NCI-H128 (cell line): Measurements from ENCODE around the gene RPA3.

ENCODE experiments used
- DNase-seq: peaks from one replicate; lab custom pipeline; 2025; ENCODE audit not compliant: unreplicated experiment; lab: John Stamatoyannopoulos, UW

Gene RPA3

DNA sequence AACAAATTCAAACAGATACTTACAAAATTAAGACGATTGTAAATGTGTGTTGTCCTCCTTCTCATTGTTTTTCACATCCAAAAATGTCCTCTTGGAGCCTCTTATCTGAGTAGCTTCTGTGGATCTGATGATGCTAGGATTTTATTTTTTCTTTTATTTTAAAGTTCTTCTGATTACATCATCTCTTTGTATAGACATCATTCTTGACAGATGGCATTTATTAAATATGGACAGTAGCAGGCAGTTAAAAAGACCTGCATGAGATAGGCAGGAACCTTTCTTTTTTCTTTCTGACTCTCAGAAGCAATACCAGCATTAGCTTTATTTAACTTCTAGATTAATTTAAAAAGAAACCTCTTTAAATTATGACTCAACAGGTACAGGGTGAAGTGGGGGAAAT, at the start of gene RPA3:
TSS of gene RPA3 (minus strand) at position 116 of the 400 bp plus-strand sequence. CDS start 78,189 bp downstream, outside the sequence.
- DNase-seq, result no peak

DNA sequence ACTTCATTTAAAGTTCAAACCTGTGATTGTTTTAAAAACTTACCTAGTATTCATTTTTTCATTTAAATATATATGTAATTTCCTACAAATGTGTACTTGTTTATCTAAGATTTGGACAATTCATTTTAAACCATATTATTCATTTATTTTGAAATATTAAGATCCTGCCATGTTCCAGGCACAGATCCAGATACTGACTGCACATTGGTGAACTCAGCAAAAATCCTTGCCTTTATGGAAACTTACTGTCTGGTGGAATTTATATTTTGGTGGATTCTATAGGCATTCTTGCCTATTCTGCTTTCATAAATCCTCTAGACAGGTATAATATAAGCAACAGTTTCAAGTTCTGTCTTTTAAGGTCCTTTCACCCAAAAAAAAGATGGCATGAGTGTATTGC, 48.3 kb upstream of the RPA3 start:
- no peak for DNase-seq

DNA sequence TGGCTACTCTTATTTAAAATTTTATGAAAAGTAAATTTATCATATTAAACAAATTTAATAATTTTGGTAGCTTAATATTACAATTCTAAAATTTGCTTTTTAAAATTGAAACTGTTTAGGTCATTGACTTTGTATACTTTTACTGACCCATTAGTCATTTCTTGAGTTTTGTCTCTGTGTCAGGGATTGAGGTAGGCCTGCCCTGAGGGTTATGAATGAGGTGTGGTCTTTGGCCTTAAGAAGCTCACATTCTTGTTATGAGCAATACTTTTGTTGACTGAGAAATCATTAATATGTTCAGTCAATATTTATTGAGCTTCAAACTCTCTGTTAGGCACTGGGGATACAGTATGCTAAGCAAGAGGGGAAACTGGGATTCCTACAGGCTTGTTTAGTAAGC, 47.0 kb upstream of the RPA3 start:
- DNase-seq, result no peak

DNA sequence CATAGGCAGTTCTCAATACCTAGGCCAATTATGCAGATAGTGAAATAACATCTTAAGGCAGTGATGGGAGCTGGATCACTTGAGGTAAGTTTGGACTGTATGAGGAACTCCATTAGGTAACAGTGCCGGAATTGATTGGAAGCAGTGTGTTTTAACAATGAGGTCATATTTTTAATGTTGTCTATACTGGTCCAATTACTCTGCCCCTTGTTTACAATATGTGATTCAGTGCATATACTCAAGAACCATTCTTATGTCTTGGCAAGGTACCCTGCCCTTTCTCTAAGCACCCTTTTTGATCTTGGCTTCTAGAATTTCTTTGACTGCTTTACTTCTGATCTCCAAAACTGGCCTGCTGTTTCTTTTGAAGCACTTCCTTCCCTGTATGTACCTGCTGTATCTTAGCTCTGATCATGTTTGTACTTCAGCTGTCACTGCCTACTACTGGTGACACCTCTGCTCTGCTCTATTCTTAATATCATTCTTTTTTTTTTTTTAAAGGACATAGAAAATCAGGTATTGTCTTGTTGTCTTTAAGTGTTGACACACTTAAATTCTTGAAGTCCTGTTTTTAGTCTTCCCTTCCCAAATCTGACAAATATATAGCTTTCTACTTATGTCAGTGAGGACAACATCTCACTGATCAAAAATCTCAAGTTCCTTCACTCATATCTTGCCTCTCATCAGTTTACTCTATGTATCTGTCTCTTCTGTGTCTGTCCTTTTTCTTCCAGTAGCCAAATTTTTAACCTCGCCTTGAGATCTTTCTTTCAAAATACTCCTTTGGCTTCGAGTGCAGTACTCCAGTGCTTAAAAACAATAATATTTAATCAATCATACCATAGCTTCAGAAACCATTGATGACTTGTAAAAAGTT, 46.4 kb upstream of the RPA3 start:
- no peak for DNase-seq

DNA sequence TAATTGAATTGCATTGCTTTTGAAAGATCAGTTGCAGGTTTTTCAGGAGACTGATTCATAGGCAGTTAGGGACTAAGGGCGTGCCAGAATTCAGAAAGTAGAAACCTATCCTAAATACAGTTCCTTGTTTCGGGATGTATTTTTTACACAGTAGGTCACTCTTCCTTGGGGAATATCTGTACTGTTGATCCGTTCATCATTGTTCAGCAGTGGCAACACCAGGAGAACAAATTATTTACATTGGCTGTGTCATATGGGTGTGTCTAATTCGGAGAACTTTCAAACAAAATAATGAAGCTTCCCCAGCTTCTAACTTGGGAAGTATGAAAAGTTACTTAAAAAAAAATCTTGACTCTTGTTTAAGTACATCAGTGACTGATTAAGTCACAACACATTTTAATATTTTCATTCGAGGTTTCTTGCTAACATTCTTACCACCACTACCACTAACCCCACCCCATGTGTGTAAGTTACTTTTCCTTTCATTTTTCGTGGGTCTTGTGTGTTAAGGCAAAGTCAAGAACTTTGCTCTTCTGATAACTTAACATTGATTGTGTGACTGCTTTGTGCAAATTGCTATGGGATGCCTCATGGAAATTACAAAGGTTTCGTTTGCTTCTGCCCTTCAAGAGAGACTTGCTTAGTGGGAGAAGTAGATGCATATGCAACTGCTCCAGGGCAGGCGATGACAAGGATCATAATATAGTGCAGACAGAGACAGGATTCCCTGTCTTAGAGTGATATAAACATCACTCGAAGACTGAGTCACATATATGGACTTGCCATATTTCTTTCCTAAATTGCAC, 43.8 kb upstream of the RPA3 start:
- DNase-seq, result no peak

DNA sequence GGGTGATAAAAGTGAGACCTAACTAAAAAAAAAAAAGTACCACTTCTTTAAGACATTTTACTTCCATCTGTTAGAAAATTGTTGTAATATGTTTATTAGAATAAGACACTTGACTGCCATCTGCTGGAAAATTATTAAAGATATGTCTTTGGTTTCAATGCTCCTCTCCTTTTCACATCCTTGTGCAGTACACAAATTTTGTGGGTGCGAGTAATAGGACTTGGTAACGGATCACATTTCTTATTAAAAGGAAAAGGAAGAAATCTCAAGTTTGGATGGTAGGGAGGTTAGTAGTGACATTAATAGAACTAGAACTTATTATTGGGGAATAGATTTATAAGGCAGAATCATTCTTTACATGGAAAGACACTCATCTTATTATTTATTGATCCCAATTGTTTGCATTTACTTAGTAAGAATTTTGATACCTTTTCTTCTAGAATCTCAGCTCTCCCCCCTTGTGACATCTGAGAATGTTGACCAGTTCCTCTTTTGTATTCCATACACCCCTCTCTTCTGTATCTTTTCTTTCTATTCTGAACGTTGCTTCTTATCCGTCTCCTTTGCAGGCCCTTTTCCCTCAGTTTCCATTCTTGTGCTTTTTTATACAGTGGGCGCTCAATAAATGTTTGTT, 43.0 kb upstream of the RPA3 start:
- DNase-seq, result no peak

DNA sequence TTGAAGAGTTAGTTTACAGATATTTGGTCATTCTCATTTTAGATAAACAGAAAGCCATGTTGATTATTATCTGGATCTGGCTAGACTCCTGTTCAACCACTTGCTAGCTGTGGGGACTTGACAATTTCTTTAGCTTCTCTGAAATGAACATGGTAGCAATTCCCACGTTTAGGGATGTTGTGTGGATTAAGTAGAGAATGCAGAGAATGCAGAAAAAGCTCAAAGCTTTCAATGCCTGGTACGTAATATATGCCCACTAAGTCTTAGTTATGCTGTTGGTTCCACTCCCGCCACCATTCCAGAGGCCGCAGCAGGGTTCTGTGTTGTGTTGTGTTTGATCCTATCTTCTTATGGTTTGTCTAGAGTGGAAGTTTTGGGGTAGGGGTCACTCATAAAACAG, 39.2 kb upstream of the RPA3 start:
- no peak for DNase-seq

DNA sequence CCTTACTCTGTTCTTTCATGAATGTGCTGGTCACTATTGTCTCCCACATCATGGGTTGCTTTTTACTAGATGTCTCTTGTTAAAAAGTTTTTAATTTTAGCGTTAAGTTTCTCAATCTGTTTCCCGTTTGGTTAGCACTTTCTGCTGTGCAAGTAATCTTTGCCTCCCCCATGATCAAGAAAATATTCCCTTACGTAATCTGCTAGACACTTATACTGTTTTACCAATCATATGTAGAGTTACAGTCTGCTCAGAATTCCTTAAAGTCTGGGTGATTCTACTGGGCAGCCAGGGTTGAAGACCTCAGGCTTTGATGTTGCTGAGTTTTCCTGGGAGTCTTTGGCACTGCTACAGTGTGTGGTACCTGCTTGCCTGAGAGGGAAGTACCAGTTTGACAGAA, 38.2 kb upstream of the RPA3 start:
- DNase-seq, result no peak

DNA sequence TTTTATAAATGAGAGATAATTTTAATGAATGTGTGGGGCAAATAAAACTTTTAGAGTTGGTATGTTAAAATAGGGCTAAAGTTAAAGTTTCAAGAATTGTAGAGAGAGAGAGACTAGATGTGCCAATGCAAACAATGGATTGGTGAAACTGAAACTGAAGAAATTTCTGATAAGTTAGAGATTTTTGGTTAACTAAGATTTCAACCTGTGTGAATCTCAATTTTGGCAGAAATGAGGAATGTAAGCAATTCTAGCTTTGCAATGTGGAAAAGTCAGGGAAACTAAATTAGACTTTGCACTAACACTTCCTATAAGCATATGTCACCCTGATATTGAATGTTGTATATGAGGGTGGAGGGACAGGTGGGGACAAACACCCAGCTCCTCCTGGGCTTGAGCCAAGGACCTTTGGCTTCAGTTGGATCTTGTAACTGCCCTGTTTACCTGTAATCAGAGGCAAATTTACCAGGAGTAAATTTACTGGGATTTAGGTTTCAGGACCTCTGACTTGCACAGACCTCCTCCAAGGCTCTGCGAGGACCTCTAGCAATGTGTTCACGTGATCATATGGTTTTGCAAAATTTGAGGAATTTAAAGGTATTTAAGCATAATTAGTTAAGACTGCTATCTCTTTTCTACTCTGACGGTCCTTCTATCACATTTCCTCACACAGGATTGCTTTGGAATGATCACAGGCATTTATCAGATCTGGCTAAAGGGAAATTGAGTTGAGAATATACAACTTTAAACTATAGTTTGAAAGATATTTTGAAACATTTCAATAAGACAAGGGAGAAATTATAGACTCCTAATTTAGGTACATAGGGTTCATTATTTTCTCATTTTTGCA, 33.1 kb upstream of the RPA3 start:
- no peak for DNase-seq

DNA sequence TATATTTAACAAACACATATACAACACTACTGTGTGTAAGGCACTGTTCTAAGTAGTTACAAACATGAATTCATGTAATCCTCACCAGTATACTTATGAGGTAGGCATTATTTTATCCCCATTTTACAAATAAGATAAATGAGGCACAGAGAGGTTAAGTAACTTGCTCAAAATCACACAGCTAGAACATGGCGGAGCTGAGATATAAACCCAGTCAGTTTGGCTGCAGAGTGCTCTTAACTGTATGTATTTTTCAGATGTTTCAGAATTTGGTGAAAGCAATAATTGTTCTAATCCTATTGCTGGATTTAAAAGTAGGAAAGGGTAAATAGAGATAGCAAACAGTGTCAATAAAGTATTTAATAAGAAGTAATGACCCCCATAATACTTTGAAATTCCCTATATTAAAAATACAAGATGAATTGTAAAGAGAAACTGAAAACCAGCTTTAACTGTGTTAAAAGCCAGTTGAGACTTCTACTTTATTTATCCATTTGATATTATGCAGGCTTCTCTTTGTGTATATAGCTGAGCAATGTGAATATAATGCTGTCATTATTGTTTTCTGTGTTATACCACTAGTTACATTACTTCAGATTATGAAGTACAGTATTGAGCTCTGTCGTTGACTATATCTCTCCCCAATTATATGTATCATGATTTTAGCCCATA, 32.3 kb upstream of the RPA3 start:
- no peak for DNase-seq

DNA sequence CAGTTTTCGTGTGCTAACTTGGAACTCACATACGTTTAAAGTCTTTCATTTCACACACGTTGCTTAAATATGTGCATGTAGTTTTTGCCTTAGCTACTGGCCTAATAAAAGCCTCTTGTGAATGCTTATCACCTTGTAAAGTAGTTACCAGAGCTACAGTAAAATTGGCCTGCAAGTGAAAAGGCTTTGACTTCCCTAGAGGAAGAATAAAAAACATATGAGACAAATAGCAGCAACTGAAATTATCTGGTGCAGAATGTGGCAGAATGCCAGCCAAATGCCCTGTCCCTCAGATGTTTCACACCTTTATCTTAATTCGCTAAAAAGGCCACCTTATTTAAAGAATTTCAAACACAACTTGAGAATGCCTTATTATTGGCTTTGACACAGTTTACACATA, 28.1 kb upstream of the RPA3 start:
- no peak for DNase-seq

DNA sequence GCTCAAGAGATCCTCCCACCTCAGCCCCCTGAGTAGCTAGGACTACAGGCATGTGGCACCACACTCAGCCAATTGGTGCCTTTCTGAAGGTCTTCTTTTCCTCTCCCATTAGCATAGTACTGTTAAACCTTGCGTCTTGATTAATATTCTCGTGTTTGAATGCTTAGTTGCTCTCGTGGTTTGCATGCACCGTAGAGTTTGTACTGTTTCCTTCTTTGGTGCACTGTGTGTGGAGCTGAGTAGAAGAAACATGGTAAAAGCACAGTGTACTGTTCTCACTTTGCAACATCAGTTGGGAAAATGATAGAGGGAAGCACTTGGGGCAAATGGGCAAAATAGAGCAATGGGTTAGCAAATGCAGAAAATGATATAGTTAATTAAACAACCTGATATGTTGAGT, 27.6 kb upstream of the RPA3 start:
- no peak for DNase-seq

DNA sequence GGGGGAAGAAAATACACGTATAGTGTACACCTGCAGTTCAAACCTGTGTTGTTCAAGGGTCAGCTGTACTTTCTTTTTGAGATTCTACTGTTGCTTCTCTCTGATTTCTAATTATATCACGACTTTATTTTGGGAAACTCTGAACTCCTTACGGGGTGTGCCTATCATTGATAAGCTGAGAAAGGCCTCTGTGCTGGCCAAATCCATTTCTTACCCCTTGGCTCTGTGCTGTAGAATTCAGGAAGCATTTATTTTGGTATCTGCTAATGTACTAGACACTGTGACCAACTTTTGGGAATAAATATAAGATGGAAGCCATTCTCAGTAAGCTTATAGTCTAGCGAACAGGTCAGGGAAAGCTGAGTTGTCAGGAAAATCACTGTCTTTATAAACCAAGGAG, 26.9 kb upstream of the RPA3 start:
- DNase-seq, result no peak

DNA sequence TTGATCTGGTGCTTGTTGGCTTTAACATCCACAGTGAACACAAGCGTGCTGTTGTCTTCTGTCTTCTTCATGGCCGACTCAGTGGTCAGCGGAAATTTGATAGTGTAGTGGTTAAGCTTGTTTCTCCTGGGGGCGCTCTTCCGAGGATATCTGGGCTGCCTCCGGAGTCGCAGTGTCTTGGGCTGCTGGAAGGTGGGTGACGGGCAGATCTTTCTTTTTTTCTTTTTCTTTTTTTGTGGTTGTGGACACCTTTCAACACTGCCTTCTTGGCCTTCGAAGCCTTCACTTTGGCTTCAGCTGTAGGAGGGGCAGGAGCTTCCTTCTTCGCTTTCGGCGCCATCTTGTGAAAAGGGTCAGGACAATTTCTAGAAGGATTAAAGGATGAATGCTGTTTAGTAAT, 23.8 kb upstream of the RPA3 start:
- DNase-seq, result no peak

DNA sequence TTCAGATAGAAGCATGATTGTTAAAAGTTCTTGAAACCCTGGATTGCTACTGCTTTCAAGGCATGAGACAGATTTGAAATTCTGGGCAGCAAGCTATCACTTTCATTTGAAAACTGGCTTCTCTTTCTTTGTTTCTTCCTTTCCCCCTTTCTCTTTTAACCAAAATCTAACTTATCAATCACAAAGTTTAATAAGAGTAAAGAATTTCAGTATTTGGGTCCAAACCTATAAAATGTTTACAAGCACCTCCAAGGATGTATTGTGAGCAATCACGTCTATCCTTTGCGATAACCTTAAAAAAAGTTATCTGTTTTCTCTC, 21.6 kb upstream of the RPA3 start:
- DNase-seq, result no peak

DNA sequence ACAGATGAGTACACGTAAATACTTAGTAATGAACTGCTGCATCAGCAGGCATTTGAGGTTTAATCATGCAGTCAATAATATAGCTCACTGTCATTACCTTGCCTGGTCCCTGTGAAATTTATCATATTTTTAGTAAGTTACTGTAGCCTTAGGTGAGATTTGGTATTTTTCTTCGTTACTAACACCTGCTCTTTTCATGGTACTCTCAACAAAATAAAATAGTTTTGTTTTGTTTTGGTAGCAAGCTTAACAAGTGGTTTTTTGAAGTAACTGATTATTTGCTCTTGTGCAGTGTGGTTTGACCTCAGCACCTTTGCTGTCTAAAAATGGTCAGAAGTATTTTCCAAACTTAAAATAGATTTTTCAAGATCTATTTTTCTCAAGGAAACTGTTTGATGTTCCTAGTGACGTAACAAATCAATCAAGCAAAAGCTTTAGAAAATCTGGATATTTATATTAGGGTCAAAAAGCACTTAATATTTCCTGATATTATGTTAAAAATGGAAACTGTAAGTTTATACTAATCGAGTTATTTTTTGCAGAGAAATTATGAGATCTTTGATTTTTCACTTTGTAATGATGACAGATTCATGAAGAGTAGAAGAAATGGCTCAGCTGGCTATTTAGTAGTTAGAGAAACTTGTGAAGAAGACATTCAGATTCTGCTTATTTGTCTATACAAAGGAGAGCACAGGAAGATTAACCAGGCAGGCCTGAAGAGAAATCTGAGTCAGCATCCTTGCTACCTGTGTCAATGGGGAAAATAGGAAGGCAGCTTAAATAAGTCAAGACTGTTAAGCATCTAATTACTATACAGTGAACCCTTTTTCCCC, 21.0 kb upstream of the RPA3 start:
- DNase-seq, result no peak

DNA sequence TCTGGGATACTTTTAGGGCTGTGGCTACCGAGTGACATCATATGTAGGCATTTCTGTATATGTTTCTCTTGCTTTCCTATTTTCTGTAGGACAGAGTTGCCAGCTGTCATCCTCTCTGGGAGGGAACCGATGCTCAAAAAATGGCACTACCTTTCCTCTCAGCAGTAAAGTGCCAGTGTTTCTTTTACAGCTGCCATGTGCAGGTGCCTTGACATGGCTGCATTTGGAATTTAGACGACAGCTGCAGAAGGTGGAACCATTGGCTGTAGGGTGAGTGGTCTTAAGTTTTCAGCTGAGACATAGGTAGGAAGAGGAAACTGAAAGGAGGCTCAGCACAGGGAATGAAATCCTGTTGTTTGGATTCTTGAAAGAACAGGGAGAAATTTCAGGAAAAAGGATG, 20.2 kb upstream of the RPA3 start:
- no peak for DNase-seq

DNA sequence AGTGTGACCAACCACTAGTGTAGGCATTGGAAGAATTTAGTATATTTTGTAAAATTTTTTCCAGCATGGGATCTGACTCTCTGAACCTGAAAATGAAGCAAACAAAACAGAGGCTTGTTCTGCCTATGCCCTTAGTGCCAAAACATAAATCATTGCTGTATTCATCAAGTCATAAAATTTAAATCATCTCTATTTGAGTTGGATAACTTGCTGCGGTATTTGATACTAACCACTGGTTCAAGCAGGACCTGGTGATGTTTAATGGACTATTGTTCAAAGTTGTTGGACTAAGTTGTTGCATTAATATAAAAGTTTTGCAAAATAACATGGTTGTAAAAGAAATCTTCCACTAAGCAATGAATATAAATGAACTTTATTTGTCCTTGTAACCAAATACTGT, 19.8 kb upstream of the RPA3 start:
- DNase-seq, result no peak

DNA sequence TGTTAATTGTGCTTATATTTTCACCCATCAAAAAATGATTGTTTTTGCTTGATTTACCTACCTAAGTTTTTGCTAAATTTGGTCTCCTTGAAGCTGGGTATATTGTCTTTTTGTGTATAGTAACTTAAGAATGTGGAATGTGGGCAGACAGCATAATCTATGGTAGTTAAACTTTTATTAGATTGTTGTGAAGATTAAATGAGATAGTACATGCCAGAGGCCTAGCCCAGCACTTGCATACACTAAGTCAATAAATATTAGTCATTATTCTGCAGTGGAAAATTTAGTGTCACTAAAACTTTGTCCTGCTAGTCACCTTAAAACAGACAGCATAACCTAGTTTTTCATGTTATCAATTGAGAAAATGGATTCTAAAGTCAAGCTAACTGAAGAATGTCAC, 19.3 kb upstream of the RPA3 start:
- DNase-seq, result no peak

DNA sequence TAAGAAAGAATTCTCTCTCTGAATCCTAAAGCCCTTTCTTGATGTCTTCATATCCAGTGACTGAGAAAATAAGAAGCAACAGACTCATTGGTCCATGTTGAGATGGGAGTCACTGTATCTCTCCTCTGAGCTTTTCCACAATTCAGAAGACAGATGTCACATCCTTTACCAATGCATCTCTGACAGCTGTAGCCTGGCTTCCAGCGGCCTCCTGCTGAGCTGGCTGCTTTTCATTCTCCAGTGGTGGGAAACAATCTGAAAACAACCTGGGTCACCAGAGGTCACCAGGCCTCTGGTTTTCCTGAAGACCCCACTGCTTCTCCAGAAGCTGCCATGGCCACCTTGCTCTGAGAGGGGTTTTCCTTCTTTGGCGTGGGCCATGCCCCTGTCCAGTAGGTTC, 18.3 kb upstream of the RPA3 start:
- DNase-seq, result no peak
